Activated CD8-positive, alpha-beta memory T cell treated with anti-CD3 and anti-CD28 coated beads for 4 hours (primary cell): ENCODE data around the gene CLK4.

Experiments used
- DNase-seq, 2 donors: peaks; one replicate each; pipeline ENCODE4 v3.0.0-alpha.2; 2020; ENCODE audit warnings: low read depth in 2 of 2

Gene CLK4

DNA sequence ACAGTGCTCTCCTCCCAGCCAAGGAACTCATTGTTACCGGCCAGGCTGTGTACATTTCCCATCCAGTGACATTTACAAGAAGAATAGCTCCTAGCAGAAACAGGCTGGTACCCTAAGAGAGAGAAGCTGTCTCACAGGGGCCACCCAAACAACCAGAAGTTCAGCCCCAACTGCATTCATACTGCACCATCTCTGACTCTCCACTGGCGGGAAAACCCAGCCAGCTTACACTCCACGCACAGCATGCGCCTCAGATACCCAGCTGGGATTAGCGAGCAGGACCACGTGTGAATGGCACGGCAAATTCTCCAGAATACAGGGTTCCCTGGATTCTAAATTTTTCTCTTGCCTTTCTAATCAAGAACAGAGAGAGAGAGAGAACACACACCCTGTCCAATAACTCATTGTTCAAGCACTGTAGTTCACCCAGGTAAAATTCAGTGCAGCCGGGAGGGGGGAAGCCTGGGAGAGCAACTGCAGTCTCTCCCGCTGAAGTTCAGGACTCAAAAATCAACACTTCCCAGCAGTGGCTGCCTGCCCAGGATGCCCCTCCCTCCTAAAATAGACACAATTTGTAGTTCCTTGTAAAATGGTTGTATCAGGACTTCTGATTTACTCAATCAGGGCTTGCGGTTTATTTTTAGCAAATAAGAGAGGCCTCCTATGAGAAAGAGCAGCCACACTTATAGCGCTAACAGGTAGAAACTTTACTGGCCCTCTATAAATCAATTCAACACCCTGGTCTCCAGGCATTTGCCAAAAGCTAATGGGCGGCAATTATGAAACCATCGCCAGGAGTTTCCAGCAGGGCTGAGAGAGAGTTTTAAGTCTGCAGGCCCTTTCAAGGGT is 38.9 kb downstream of the CLK4 start:
- DNase-seq, result no peak

GRCh38 chr5:178586396-178586795 is 40.5 kb downstream of the CLK4 start:
- no peak for DNase-seq

DNA sequence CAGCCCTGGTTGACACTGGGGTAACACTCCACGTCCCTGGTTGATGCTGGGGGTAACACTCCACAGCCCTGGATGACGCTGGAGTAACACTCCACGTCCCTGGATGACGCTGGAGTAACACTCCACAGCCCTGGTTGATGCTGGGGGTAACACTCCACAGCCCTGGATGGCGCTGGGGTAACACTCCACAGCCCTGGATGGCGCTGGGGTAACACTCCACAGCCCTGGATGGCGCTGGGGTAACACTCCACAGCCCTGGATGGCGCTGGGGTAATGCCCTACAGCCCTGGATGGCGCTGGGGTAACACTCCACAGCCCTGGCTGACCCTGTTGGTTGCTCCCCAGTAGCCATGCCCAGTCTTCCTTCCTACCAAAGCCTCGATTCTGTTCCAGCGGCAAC is 41.4 kb downstream of the CLK4 start:
- DNase-seq, result peak in 1 of 2 donors; percentile 30

- DNase-seq, result no peak
These were observed 43.6 kb downstream of the CLK4 start for GRCh38 chr5:178583279-178583678.

- DNase-seq, result no peak
These were observed 44.6 kb downstream of the CLK4 start for GRCh38 chr5:178582291-178582690.

GRCh38 chr5:178581621-178582020 is 45.2 kb downstream of the CLK4 start:
- no peak for DNase-seq

DNA sequence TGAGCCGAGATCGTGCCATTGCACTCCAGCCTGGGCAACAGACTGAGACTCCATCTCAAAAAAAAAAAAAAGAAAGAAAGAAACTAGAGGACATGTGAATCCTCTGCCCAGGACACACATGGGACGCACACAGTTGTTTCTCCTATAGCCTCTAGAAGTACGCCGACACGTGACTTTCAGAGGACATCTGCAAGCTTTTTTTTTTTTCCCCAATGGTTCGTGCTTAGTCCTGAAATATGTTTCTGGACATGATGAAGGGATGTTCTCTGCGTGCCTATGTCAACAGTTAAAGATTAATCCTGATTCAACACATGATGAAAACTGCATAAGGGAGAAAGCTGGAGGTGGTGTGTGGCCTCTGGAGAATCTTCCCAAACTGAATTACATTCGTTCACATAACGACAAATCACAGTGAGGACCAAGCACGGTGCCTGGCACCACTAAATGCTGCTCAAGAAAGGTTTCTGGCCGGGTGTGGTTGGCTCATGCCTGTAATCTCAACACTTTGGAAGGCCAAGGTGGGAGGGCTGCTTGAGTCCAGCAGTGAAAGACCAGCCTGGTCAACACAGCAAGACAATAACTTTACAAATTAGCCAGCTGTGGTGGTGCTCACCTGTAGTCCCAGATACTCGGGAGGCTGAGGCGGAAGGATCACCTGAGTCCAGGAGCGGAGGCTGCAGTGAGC is 46.4 kb downstream of the CLK4 start:
- no peak for DNase-seq

GRCh38 chr5:178577944-178578343 is 48.9 kb downstream of the CLK4 start:
- no peak for DNase-seq

DNA sequence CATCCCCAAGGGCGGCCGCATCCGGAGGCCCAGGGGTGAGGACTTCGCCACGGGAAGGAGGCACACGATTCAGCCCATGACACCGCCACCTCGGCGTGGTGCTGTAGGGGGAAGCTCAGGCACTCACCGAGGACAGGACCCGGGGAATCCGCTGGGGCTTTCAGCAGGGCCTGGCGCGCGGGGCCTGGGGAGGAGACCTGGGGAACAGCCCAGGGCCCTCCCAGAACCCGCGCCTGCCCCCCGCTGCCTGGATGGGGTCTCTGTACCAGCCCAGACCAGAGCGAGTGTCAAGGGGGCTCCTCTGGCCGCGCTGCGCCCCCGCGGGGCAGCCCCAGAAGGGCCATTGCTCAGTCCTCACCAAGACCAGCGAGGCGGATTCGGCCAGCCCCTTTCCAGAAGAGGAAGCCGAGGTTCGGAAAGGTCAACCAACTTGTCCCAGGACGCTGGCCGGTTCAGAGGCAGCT is 49.4 kb downstream of the CLK4 start:
- DNase-seq, result no peak

- DNase-seq, result no peak
These were observed 50.1 kb downstream of the CLK4 start for GRCh38 chr5:178576591-178577351.

DNA sequence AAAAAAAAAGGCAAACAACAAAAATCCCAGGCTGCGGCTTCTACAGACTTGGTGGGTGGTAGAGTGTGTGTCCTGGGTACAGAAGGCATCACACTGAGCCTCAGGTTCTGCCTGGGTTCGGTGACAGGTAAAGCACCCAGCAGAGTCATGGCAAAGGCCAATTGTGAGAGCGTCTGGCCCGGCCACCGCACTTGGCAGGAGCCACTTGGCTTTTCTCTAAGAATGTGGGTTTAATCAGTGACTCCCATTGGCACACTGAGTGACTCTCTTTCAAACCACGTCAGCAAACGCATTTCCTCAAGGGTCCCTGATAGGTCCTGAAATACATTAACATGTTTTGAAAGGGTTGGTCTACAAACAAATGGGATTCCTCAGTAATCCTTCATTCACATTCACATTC is 53.6 kb downstream of the CLK4 start:
- no peak for DNase-seq

DNA sequence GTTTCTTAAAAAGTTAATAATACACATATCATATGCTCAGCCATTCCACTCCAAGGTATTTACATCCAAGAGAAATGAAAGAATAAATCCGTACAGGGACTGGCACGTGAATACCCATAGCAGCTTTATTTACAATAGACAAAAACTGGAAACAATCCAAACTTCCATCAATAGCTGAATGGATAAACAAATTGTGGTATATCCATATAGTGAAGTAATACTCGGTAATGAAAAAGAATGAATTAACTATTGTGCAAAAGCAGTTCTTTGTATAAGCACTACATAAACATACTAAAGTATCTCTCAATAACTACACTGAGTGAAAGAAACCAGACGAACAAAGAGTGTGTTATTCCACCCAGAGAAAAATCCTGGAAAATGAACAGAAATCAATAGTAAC is 54.2 kb downstream of the CLK4 start:
- DNase-seq, result no peak

DNA sequence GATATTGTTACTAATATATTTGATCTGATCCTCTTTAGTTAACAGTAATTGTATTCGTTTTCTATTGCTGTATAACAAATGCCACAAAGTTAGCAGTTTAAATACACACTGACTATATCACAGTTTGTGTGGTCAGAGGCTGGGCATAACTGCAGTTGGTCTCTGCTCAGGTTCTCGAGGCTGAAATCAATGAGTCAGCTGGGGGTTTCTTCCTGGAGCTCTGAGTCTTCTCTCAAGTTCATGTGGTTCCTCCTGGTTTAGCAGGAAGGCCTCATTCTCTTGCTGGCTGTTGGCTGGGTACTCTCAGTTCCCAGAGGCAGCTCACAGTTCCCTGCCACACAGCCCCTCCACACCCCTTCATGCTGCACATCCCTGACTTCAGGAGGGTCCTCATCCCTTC is 57.4 kb downstream of the CLK4 start:
- DNase-seq, result no peak

DNA sequence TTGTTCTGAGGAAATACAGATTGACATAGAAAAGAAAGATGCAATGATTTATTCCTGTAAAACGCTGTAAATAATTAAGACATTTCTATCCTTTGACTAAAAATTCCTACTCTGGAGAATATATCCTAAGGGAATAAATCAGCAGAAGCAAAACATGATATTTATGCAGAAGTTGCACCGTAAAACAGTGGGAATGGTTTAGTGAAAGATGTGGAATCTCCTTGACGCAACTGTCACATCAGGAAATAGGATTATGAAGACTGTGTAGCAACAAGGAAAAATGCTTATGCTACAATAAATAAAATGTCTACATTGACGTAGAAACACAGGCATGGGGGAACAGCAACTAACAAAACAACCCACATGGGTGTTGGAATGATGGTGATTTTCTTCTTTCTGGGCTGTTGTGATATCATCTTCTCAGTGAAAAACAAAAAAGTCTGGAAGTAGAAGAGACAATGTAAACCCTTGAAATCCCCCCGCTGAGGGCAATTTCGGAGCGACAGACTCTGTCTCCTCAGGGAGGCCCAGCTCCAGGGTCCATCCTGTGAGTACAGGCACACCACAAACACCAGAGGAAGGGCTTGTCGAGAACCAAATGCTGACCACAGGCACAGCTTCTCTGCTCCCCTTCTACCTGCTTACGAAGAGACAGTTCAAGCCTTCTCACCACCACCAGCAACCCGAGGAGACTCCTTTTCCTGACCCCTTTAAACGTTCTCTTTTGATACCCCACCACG is 61.9 kb downstream of the CLK4 start:
- no peak for DNase-seq

- DNase-seq, result no peak
These were observed 62.5 kb downstream of the CLK4 start for GRCh38 chr5:178564397-178564796.

DNA sequence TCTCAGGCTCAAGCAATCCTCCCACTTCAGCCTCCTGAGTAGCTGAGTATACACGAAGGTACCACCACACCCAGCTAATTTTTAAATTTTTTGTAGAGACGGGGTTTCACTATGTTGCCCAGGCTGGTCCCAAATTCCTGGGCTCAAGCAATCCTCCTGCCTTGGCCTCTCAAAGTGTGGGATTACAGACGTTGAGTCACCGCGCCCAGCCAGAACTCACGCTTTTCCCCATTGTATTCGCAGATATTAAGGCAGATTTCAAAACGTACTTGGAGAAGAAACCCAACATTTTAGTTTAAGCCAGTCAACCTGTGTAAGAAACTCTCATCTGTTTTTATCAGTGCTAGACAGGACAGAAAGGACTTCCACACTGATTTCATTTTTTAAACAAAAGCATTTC is 63.2 kb downstream of the CLK4 start:
- no peak for DNase-seq

GRCh38 chr5:178561746-178562264 is 65.0 kb downstream of the CLK4 start:
- no peak for DNase-seq

DNA sequence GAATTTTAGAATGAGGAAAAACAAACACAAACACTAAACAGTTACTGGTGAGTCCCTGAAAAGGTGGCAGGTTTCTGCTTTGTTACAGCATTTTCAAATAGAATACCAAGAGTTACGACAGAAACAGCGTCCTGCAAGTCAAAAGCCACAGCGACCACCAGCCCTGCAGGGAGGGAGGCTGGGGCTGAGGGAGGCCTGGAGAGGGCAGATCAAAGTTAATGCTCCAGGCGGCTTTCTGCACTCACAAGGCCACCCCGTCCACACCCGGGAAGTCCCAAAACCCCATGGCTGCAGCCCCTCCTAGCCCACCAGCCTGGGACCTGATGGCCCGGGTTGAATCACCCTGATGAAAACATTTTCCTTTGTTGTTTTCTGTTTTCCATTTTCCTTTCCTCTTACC is 65.9 kb downstream of the CLK4 start:
- no peak for DNase-seq

- no peak for DNase-seq
These were observed 69.4 kb downstream of the CLK4 start for GRCh38 chr5:178557416-178557815.

- no peak for DNase-seq
These were observed 71.1 kb downstream of the CLK4 start for GRCh38 chr5:178555771-178556211.

DNA sequence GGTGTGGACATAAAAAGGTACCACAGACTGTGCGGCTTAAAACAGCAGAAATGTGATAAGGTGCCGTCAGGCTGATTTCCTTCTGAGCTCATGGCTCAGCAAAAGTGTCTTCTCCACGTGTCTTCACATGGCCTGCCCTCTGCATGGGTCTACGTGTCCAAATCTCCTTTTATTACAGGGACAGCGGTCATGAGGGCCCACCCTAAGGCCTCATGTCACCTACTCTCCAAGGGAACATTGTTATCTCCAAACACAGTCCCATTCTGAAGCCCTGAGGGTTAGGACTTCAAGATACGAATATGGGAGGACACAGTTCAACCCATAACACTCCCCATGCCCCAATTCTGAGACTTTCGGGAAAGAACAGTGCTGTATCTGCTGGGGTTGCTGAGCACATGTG is 71.8 kb downstream of the CLK4 start:
- DNase-seq, result no peak
